ENCODE data around the gene TACC3. TPM values are rescaled to one million over a fixed set of nuclear protein-coding genes. Genes with fewer than 3 reads are reported as not detected.

Gene TACC3
- total RNA-seq = 1.9 and 2.8 TPM in 2 replicates

GRCh38 chr4:1721003-1721665 is at the start of gene TACC3, which contains the start of gene TMEM129:
Gene TACC3, plus strand, starts transcription at chr4:1721521. Its CDS starts 1,901 bp downstream, at chr4:1723422.
Gene TMEM129, minus strand, starts transcription at chr4:1721323. Its CDS starts 486 bp downstream, at chr4:1720837.

GRCh38 chr4:1683736-1684505 is 37.4 kb upstream of the TACC3 start, which contains the start of gene FAM53A:
Gene FAM53A, minus strand, starts transcription at chr4:1684313. Its CDS starts 15,572 bp downstream, at chr4:1668741.

GRCh38 chr4:1712216-1713002 is 8.9 kb upstream of the TACC3 start, which contains the start of gene SLBP:
Gene SLBP, minus strand, starts transcription at chr4:1712319. Its CDS starts 131 bp downstream, at chr4:1712188.

GRCh38 chr4:1792832-1793495 is 71.6 kb downstream of the TACC3 start, which contains the start of gene FGFR3:
Gene FGFR3, plus strand, starts transcription at chr4:1793293. Its CDS starts 642 bp downstream, at chr4:1793935.

Other genes with a start within 250 kb of the TACC3 start
- 3.3 and 7.8 TPM in 2 replicates for gene FAM53A, start 37.2 kb upstream of the TACC3 start, total RNA-seq
- gene SLBP, start 9.2 kb upstream of the TACC3 start, total RNA-seq = 52.3 and 80.5 TPM in 2 replicates
- gene TMEM129, start 198 bp upstream of the TACC3 start, total RNA-seq = 51.0 and 71.2 TPM in 2 replicates
- gene FGFR3, start 71.8 kb downstream of the TACC3 start, total RNA-seq = 1.2 and 2.2 TPM in 2 replicates
- 32.2 and 34.7 TPM in 2 replicates for gene LETM1, start 134.6 kb downstream of the TACC3 start, total RNA-seq
- 12.3 and 20.9 TPM in 2 replicates for gene NSD2, start 149.9 kb downstream of the TACC3 start, total RNA-seq